ENCODE data around the gene UBE2Q2. TPM values are rescaled to one million over a fixed set of nuclear protein-coding genes. Genes with fewer than 3 reads are reported as not detected.
"Not testable (repeated sequence)": the region's sequence is repeated elsewhere in the genome, so short reads cannot be mapped to it uniquely, and the experiment has no call there.

The UBE2Q2 gene
- total RNA-seq, 1 experiment from 2014 or later: 41.9 TPM

- Histone ChIP-seq H3K27me3 (no peaks in the 10 kb centered on the region), H3K9me3 (no peaks in the 10 kb centered on the region), H3K36me3 (peaks cover 7% of the 10 kb centered on the region), H3K4me3 (peak overlapping the region; percentile 96)
- DNase-seq: no peak
Measured at GRCh38 chr15:75844629-75845335, 1.5 kb downstream of the UBE2Q2 start.

GRCh38 chr15:75849167-75849566, 5.9 kb downstream of the UBE2Q2 start:
- no peaks in the 10 kb centered on the region for H3K27me3 ChIP-seq
- DNase-seq: no peak
- H3K4me3 ChIP-seq: no peak overlapping the region
- H3K9me3 ChIP-seq: no peaks in the 10 kb centered on the region
- peaks cover 8% of the 10 kb centered on the region for H3K36me3 ChIP-seq

GRCh38 chr15:75850708-75851107, 7.5 kb downstream of the UBE2Q2 start:
- H3K27me3 ChIP-seq: no peaks in the 10 kb centered on the region
- DNase-seq: no peak
- H3K36me3 ChIP-seq: peaks cover 17% of the 10 kb centered on the region
- no peaks in the 10 kb centered on the region for H3K9me3 ChIP-seq
- H3K4me3 ChIP-seq: no peak overlapping the region

GRCh38 chr15:75851566-75851965, 8.3 kb downstream of the UBE2Q2 start:
- peaks cover 12% of the 10 kb centered on the region for H3K36me3 ChIP-seq
- not testable (repeated sequence) for H3K4me3 ChIP-seq, H3K9me3 ChIP-seq, H3K27me3 ChIP-seq, DNase-seq

- Histone ChIP-seq H3K9me3 (no peaks in the 10 kb centered on the region), H3K4me3 (no peak overlapping the region), H3K36me3 (peaks cover 16% of the 10 kb centered on the region), H3K27me3 (no peaks in the 10 kb centered on the region)
- no peak for DNase-seq
Measured at GRCh38 chr15:75857886-75858285, 14.6 kb downstream of the UBE2Q2 start.

GRCh38 chr15:75861750-75862402, 18.6 kb downstream of the UBE2Q2 start:
- H3K36me3 ChIP-seq: peaks cover 5% of the 10 kb centered on the region
- no peak overlapping the region for H3K4me3 ChIP-seq
- no peak for DNase-seq
- H3K9me3 ChIP-seq: no peaks in the 10 kb centered on the region
- H3K27me3 ChIP-seq: no peaks in the 10 kb centered on the region

- H3K4me3 ChIP-seq: no peak overlapping the region
- H3K9me3 ChIP-seq: no peaks in the 10 kb centered on the region
- DNase-seq: no peak
- no peaks in the 10 kb centered on the region for H3K27me3 ChIP-seq
- peaks cover 2% of the 10 kb centered on the region for H3K36me3 ChIP-seq
Measured at GRCh38 chr15:75862796-75863195, 19.5 kb downstream of the UBE2Q2 start.

- no peaks in the 10 kb centered on the region for H3K27me3 ChIP-seq
- no peak overlapping the region for H3K4me3 ChIP-seq
- no peak for DNase-seq
- no peaks in the 10 kb centered on the region for H3K9me3 ChIP-seq
- peaks cover 7% of the 10 kb centered on the region for H3K36me3 ChIP-seq
Measured at GRCh38 chr15:75864213-75865059, 21.2 kb downstream of the UBE2Q2 start.

GRCh38 chr15:75866045-75866444, 22.8 kb downstream of the UBE2Q2 start:
- H3K4me3 ChIP-seq, H3K9me3 ChIP-seq, H3K27me3 ChIP-seq, DNase-seq: not testable (repeated sequence)
- peaks cover 13% of the 10 kb centered on the region for H3K36me3 ChIP-seq

GRCh38 chr15:75866916-75867315, 23.7 kb downstream of the UBE2Q2 start:
- Histone ChIP-seq H3K36me3 (peaks cover 12% of the 10 kb centered on the region), H3K27me3 (no peaks in the 10 kb centered on the region), H3K4me3 (no peak overlapping the region)

GRCh38 chr15:75867449-75867848, 24.2 kb downstream of the UBE2Q2 start:
- DNase-seq: no peak

More at GRCh38 chr15:75866916-75867315, 23.7 kb downstream of the UBE2Q2 start:
- H3K9me3 ChIP-seq: no peaks in the 10 kb centered on the region
- no peak for DNase-seq

GRCh38 chr15:75868019-75868418, 24.8 kb downstream of the UBE2Q2 start:
- no peak overlapping the region for H3K4me3 ChIP-seq
- no peaks in the 10 kb centered on the region for H3K27me3 ChIP-seq
- H3K36me3 ChIP-seq: peaks cover 10% of the 10 kb centered on the region
- DNase-seq: no peak
- no peaks in the 10 kb centered on the region for H3K9me3 ChIP-seq

More at GRCh38 chr15:75867449-75867848, 24.2 kb downstream of the UBE2Q2 start:
- Histone ChIP-seq H3K27me3 (no peaks in the 10 kb centered on the region), H3K9me3 (no peaks in the 10 kb centered on the region), H3K4me3 (no peak overlapping the region), H3K36me3 (peaks cover 10% of the 10 kb centered on the region)

- no peak for DNase-seq
- Histone ChIP-seq H3K27me3 (no peaks in the 10 kb centered on the region), H3K36me3 (peaks cover 20% of the 10 kb centered on the region), H3K9me3 (no peaks in the 10 kb centered on the region), H3K4me3 (no peak overlapping the region)
Measured at GRCh38 chr15:75869446-75869845, 26.2 kb downstream of the UBE2Q2 start.

GRCh38 chr15:75871589-75871988, 28.3 kb downstream of the UBE2Q2 start:
- peaks cover 29% of the 10 kb centered on the region for H3K36me3 ChIP-seq
- not testable (repeated sequence) for H3K9me3 ChIP-seq, H3K27me3 ChIP-seq, H3K4me3 ChIP-seq, DNase-seq

GRCh38 chr15:75872403-75872990, 29.2 kb downstream of the UBE2Q2 start:
- Histone ChIP-seq H3K27me3 (no peaks in the 10 kb centered on the region), H3K4me3 (no peak overlapping the region), H3K36me3 (peaks cover 29% of the 10 kb centered on the region), H3K9me3 (no peaks in the 10 kb centered on the region)
- DNase-seq: no peak

- no peak overlapping the region for H3K4me3 ChIP-seq
- no peaks in the 10 kb centered on the region for H3K9me3 ChIP-seq
- no peaks in the 10 kb centered on the region for H3K27me3 ChIP-seq
- H3K36me3 ChIP-seq: peaks cover 10% of the 10 kb centered on the region
- no peak for DNase-seq
Measured at GRCh38 chr15:75884041-75884440, 40.8 kb downstream of the UBE2Q2 start.

- H3K4me3 ChIP-seq: no peak overlapping the region
- H3K9me3 ChIP-seq: no peaks in the 10 kb centered on the region
- DNase-seq: no peak
- H3K36me3 ChIP-seq: peaks cover 12% of the 10 kb centered on the region
- no peaks in the 10 kb centered on the region for H3K27me3 ChIP-seq
Measured at GRCh38 chr15:75887178-75887577, 43.9 kb downstream of the UBE2Q2 start.

Measured in MG63 (cell line).